H1 (cell line): ENCODE measurements around the gene THRB. TPM values are rescaled to one million over a fixed set of nuclear protein-coding genes. Genes with fewer than 3 reads are reported as not detected.

Source experiments
- CTCF ChIA-PET: fragments of 300-600 bp; sonication (Branson Sonifier 250); formaldehyde crosslinking; loops from one replicate; lab custom pipeline; 2021; ENCODE audit not compliant: partially characterized antibody; lab: Charles Lee
- POLR2A ChIA-PET: fragments of 300-600 bp; sonication (Branson Sonifier 250); formaldehyde crosslinking; loops from one replicate; lab custom pipeline; 2021; ENCODE audit warnings: inconsistent platforms; ENCODE audit not compliant: partially characterized antibody; lab: Charles Lee
- DNase-seq, 2 experiments: peaks; one replicate each; pipeline versions ENCODE4 v3.0.0 to v3.0.0-alpha.2; 2010 to 2022; ENCODE audit warnings: low spot score in 2 of 2, low read depth in 1 of 2, mixed read lengths in 1 of 2
- FAIRE-seq: peaks from 2 replicates; lab custom pipeline; 2011; peaks lifted over from hg19 to GRCh38; lab: Jason Lieb, UNC
- H2AFZ ChIP-seq: 2 replicates; pipeline ENCODE4 v1.8.1; 2012; ENCODE audit warnings: low read length, inconsistent platforms
- H2AK5ac ChIP-seq: 2 replicates; pipeline ENCODE4 v1.6.1; 2013; ENCODE audit warnings: low read depth, low read length
- H2BK120ac ChIP-seq: replicated peaks from 2 replicates; pipeline ENCODE3; 2013; ENCODE audit warnings: low read depth, low read length, inconsistent platforms
- H2BK12ac ChIP-seq: 2 replicates; pipeline ENCODE4 v1.6.1; 2013; ENCODE audit warnings: low read depth, low read length
- H2BK15ac ChIP-seq: 2 replicates; pipeline ENCODE4 v1.6.1; 2013; ENCODE audit warnings: low read length
- H2BK20ac ChIP-seq: 2 replicates; pipeline ENCODE4 v1.6.1; 2013; ENCODE audit warnings: low read length
- H2BK5ac ChIP-seq: 2 replicates; pipeline ENCODE4 v1.6.1; 2013; ENCODE audit warnings: low read depth, low read length
- H3K14ac ChIP-seq: 2 replicates; pipeline ENCODE4 v1.6.1; 2013; ENCODE audit warnings: inconsistent platforms; ENCODE audit not compliant: insufficient read length
- H3K18ac ChIP-seq: 2 replicates; pipeline ENCODE4 v1.6.1; 2013; ENCODE audit warnings: low read length; ENCODE audit errors: extremely low read depth
- H3K23ac ChIP-seq: 2 replicates; pipeline ENCODE4 v1.6.1; 2013; ENCODE audit warnings: inconsistent platforms; ENCODE audit not compliant: insufficient read length
- H3K23me2 ChIP-seq: 2 replicates; pipeline ENCODE4 v1.6.1; 2013; ENCODE audit warnings: low read depth, low read length
- H3K27ac ChIP-seq: 2 replicates; pipeline ENCODE4 v1.6.1; 2011; ENCODE audit warnings: low read depth, low read length, inconsistent platforms
- H3K27me3 ChIP-seq, 4 experiments: replicated peaks in 1 of 4; 1 replicate in 1 of 4; 2 replicates in 3 of 4; pipeline versions ENCODE4 v1.6.1 to v1.8.1; 2011 to 2013; ENCODE audit warnings: low read length in 3 of 4, mild to moderate bottlenecking in 3 of 4, inconsistent platforms in 2 of 4, mixed read lengths in 2 of 4, moderate library complexity in 1 of 4; ENCODE audit not compliant: control insufficient read depth in 3 of 4, insufficient read depth in 3 of 4; ENCODE audit errors: extremely low read depth in 1 of 4
- H3K36me3 ChIP-seq, 4 experiments: 2 replicates each; pipeline versions ENCODE4 v1.6.1 to v1.8.1; 2011 to 2013; ENCODE audit warnings: mild to moderate bottlenecking in 4 of 4, low read length in 3 of 4, moderate library complexity in 2 of 4, control low read depth in 1 of 4, inconsistent platforms in 1 of 4; ENCODE audit not compliant: insufficient read depth in 4 of 4, control insufficient read depth in 2 of 4
- H3K4ac ChIP-seq: replicated peaks from 2 replicates; pipeline ENCODE3; 2013; ENCODE audit warnings: low read length, low read depth, mixed read lengths, inconsistent platforms; ENCODE audit not compliant: insufficient read length
- H3K4me1 ChIP-seq, 4 experiments: replicated peaks in 1 of 4; 1 replicate in 1 of 4; 2 replicates in 3 of 4; pipeline versions ENCODE4 v1.6.1 to v1.8.1; 2011 to 2013; ENCODE audit warnings: low read length in 3 of 4, inconsistent platforms in 2 of 4, mixed read lengths in 1 of 4; ENCODE audit not compliant: insufficient read depth in 4 of 4, control insufficient read depth in 3 of 4
- H3K4me2 ChIP-seq, 2 experiments: 2 replicates each; pipeline versions ENCODE4 v1.6.1 to v1.8.1; 2011 to 2013; ENCODE audit warnings: low read depth in 2 of 2, low read length in 2 of 2, control low read depth in 1 of 2, inconsistent platforms in 1 of 2, mild to moderate bottlenecking in 1 of 2; ENCODE audit not compliant: insufficient read depth in 1 of 2
- H3K4me3 ChIP-seq, 4 experiments: fragments of 200-600, 300-600 bp in 1 of 4; sonication (generic), shearing (Covaris generic), sonication (Bioruptor Twin) in 1 of 4; 2 replicates each; pipeline versions ENCODE4 v1.5.1 to v1.8.1; 2011 to 2016; ENCODE audit warnings: low read length in 4 of 4, low read depth in 3 of 4, control low read depth in 2 of 4, inconsistent platforms in 2 of 4, mild to moderate bottlenecking in 2 of 4, mixed read lengths in 1 of 4, moderate library complexity in 1 of 4; ENCODE audit not compliant: insufficient read depth in 2 of 4; ENCODE audit errors: extremely low read depth in 1 of 4
- H3K56ac ChIP-seq: replicated peaks from 2 replicates; pipeline ENCODE3; 2013; ENCODE audit warnings: low read depth, mild to moderate bottlenecking, mixed read lengths, low read length, inconsistent platforms; ENCODE audit not compliant: insufficient read length
- H3K79me1 ChIP-seq: 2 replicates; pipeline ENCODE4 v1.6.1; 2013; ENCODE audit warnings: low read depth, low read length, control low read depth
- H3K79me2 ChIP-seq, 2 experiments: 2 replicates each; pipeline versions ENCODE4 v1.6.1 to v1.8.1; 2012 to 2013; ENCODE audit warnings: low read length in 2 of 2, mild to moderate bottlenecking in 2 of 2, inconsistent platforms in 1 of 2; ENCODE audit not compliant: insufficient read depth in 2 of 2, control insufficient read depth in 1 of 2
- H3K9ac ChIP-seq, 4 experiments: replicated peaks in 1 of 4; 1 replicate in 1 of 4; 2 replicates in 3 of 4; pipeline versions ENCODE4 v1.6.1 to v1.8.1; 2011 to 2013; ENCODE audit warnings: low read depth in 3 of 4, low read length in 3 of 4, control low read depth in 2 of 4, mild to moderate bottlenecking in 2 of 4, moderate library complexity in 2 of 4, inconsistent platforms in 1 of 4; ENCODE audit errors: extremely low read depth in 1 of 4
- H3K9me3 ChIP-seq, 2 experiments: 2 replicates each; pipeline versions ENCODE4 v1.6.1 to v1.8.1; 2012 to 2013; ENCODE audit warnings: mild to moderate bottlenecking in 2 of 2, moderate library complexity in 2 of 2, control low read depth in 1 of 2, inconsistent platforms in 1 of 2, low read depth in 1 of 2, low read length in 1 of 2, mixed read lengths in 1 of 2; ENCODE audit not compliant: insufficient read depth in 2 of 2
- H4K20me1 ChIP-seq, 2 experiments: replicated peaks in 1 of 2; 2 replicates each; pipeline versions ENCODE3 to v1.8.1; 2011 to 2013; ENCODE audit warnings: inconsistent platforms in 2 of 2, low read length in 2 of 2, mild to moderate bottlenecking in 1 of 2; ENCODE audit not compliant: insufficient read depth in 2 of 2, control insufficient read depth in 1 of 2
- H4K5ac ChIP-seq: 2 replicates; pipeline ENCODE4 v1.6.1; 2013; ENCODE audit warnings: low read length, low read depth, mixed read lengths, inconsistent platforms; ENCODE audit not compliant: insufficient read length
- H4K8ac ChIP-seq: 2 replicates; pipeline ENCODE4 v1.8.0; 2013; ENCODE audit warnings: mild to moderate bottlenecking, moderate library complexity, low read length, inconsistent platforms; ENCODE audit not compliant: insufficient read depth; ENCODE audit errors: extremely low read depth
- H4K91ac ChIP-seq: replicated peaks from 2 replicates; pipeline ENCODE3; 2013; ENCODE audit warnings: low read length, mixed read lengths, inconsistent platforms; ENCODE audit not compliant: insufficient read length
- KDM4A ChIP-seq: IDR thresholded peaks from one replicate; pipeline ENCODE4 v1.7.1; 2012; ENCODE audit warnings: low read depth, mild to moderate bottlenecking, moderate library complexity, low read length, inconsistent platforms; ENCODE audit not compliant: severe bottlenecking
- KDM5A ChIP-seq: fragments of 200-600 bp; IDR thresholded peaks from 2 replicates; pipeline ENCODE4 v1.7.1; 2012; ENCODE audit warnings: mild to moderate bottlenecking, low read length, inconsistent platforms, mixed read lengths
- SIN3A ChIP-seq, 2 experiments: IDR thresholded peaks in 1 of 2; conservative IDR thresholded peaks in 1 of 2; 2 replicates each; pipeline ENCODE4 v1.6.1; 2011 to 2012; ENCODE audit warnings: low read length in 2 of 2, improper control_type of control experiment in 1 of 2, low read depth in 1 of 2, mild to moderate bottlenecking in 1 of 2
- TBP ChIP-seq: IDR thresholded peaks from 2 replicates; pipeline ENCODE4 v1.6.1; 2011; ENCODE audit warnings: low read depth, low read length, improper control_type of control experiment
- WGBS, 2 experiments: shearing (Covaris generic) in 1 of 2; methylation state at CpG; one replicate each; pipeline versions ENCODE4 v1.1.6 to v1.1.7; 2013 to 2015; ENCODE audit warnings: low lambda C conversion rate in 2 of 2, mixed read lengths in 2 of 2, inconsistent platforms in 1 of 2, low coverage in 1 of 2, missing lambda C conversion rate in 1 of 2; ENCODE audit not compliant: insufficient replicate concordance in 2 of 2, insufficient coverage in 1 of 2, insufficient read length in 1 of 2; ENCODE audit errors: extremely low coverage in 1 of 2, missing lambda C conversion rate in 1 of 2; 5-methylcytosine and 5-hydroxymethylcytosine counted together
- polyA plus RNA-seq, 7 experiments: library from polyadenylated mRNA; depleted of rRNA in 3 of 7; stranded (reverse) in 5 of 7; unstranded in 2 of 7; fragments of >200 nt in 5 of 7; fragments of 200-250 nt in 2 of 7; gene quantifications; 1 replicate in 5 of 7; 2 replicates in 1 of 7; 4 replicates in 1 of 7; pipeline versions ENCODE4 v1.2.1 to v1.2.3, GENCODE V29; 2011 to 2013; ENCODE audit warnings: missing spikeins in 2 of 7, mixed read lengths in 2 of 7
- total RNA-seq: library from RNA; stranded (reverse); fragmentation: NEBNext Ultra II Directional; extraction: Animal tissue kit (Norgen Biotek cat#: 25700); gene quantifications from 2 replicates; pipeline ENCODE4 v1.2.1, GENCODE V29; 2021

THRB gene
- total and polyA plus RNA-seq, 2 of the 8 experiments (the other 6 are each of a cell fraction or from before 2014, with no cell fraction given): 0.98 to 3.9 TPM

GRCh38 chr3:24443476-24443875 is 51.2 kb downstream of the THRB start:
- 0% methylated on average over 1 of the region's 1 CpG; no CpG with 5 or more reads in 1 of the 2 experiments for WGBS, 2 experiments
- DNase-seq (no peak), FAIRE-seq (no peak)
- H3K14ac ChIP-seq: no peak overlapping the region
- no peak overlapping the region for H3K56ac ChIP-seq
- no peak overlapping the region for H3K27ac ChIP-seq
- H3K23me2 ChIP-seq: no peaks in the 10 kb centered on the region
- no peaks in the 10 kb centered on the region for H3K79me1 ChIP-seq
- no peak overlapping the region for H2BK12ac ChIP-seq
- H4K5ac ChIP-seq: no peak overlapping the region
- ChIA-PET POLR2A (no interaction called here), CTCF (no interaction called here)
- H4K20me1 ChIP-seq: no peaks in the 10 kb centered on the region
- H3K9ac ChIP-seq: no peak overlapping the region
- H2BK5ac ChIP-seq: no peak overlapping the region
- TF ChIP-seq KDM4A (no peak), SIN3A (conservative IDR thresholded peaks at IDR 0.05 in 1 of 2, IDR thresholded peaks at IDR 0.05 in 1 of 2; ENCODE audit: low read depth in 1 of 2, low read length in 2 of 2) (no peak), KDM5A (no peak), TBP (no peak)
- H3K27me3 ChIP-seq: no peaks in the 10 kb centered on the region
- no peak overlapping the region for H3K4ac ChIP-seq
- H3K18ac ChIP-seq: no peak overlapping the region
- no peak overlapping the region for H3K4me3 ChIP-seq
- H3K4me1 ChIP-seq: no peaks in the 10 kb centered on the region
- H3K79me2 ChIP-seq: no peaks in the 10 kb centered on the region
- no peak overlapping the region for H3K4me2 ChIP-seq
- H2AK5ac ChIP-seq: no peak overlapping the region
- no peak overlapping the region for H4K8ac ChIP-seq
- no peak overlapping the region for H3K23ac ChIP-seq
- no peak overlapping the region for H2BK120ac ChIP-seq
- H2AFZ ChIP-seq: no peak overlapping the region
- H3K36me3 ChIP-seq: no peaks in the 10 kb centered on the region
- H2BK15ac ChIP-seq: no peak overlapping the region
- H2BK20ac ChIP-seq: no peak overlapping the region
- no peak overlapping the region for H4K91ac ChIP-seq
- H3K9me3 ChIP-seq: no peaks in the 10 kb centered on the region
